Lower lobe of right lung (tissue), 2 donors: ENCODE results near the gene ELK4. TPM values are rescaled to one million over a fixed set of nuclear protein-coding genes. Genes with fewer than 3 reads are reported as not detected.
A peak's percentile ranks its signal among the peaks of the same experiment; 100 is the strongest.

Source experiments
- ATAC-seq, 2 donors: fragments of 200-7000 bp; cut with Tn5 transposase; one replicate each; pipeline ENCODE4 v1.9.1; 2020 to 2022; ENCODE audit warnings: mild to moderate bottlenecking in 2 of 2, moderate library complexity in 2 of 2
- DNase-seq: peaks from one replicate; pipeline ENCODE4 v3.0.0-alpha.2; 2020
- H3K27ac ChIP-seq: fragments of 200-600 bp; one replicate; pipeline ENCODE4 v1.8.0; 2022
- H3K27me3 ChIP-seq: fragments of 200-600 bp; one replicate; pipeline ENCODE4 v1.8.0; 2022; ENCODE audit warnings: low read depth
- H3K36me3 ChIP-seq: fragments of 200-600 bp; one replicate; pipeline ENCODE4 v1.8.0; 2022; ENCODE audit warnings: mild to moderate bottlenecking
- H3K4me1 ChIP-seq: fragments of 200-600 bp; one replicate; pipeline ENCODE4 v1.8.0; 2022
- H3K4me3 ChIP-seq: fragments of 200-600 bp; one replicate; pipeline ENCODE4 v1.8.0; 2022; ENCODE audit warnings: mild to moderate bottlenecking
- H3K9me3 ChIP-seq: fragments of 200-600 bp; one replicate; pipeline ENCODE4 v1.8.0; 2022
- CTCF ChIP-seq: fragments of 200-600 bp; IDR thresholded peaks from one replicate; pipeline ENCODE4 v1.8.0; 2022; ENCODE audit warnings: antibody characterized with exemption, mild to moderate bottlenecking
- intact Hi-C: fragments of 100-400 bp; cut with DNase I; formaldehyde crosslinking; loops from one replicate; pipeline ENCODE4 v1.11.0; 2022
- total RNA-seq: library from RNA; stranded (reverse); fragmentation: NEBNext Ultra II Directional; extraction: Animal tissue kit (Norgen Biotek cat#: 25700); gene quantifications from one replicate; pipeline ENCODE4 v1.2.1, GENCODE V29; 2021
- donor health status: DM: no; HTN: yes; CAD: no; lungs with severe emphysema.

The ELK4 gene
- total RNA-seq, 1 donor from 2014 or later = 62.8 TPM

- Histone ChIP-seq H3K36me3 (no peaks in the 10 kb centered on the region), H3K27ac (no peak overlapping the region), H3K4me1 (peaks cover 16% of the 10 kb centered on the region), H3K9me3 (no peaks in the 10 kb centered on the region), H3K27me3 (no peaks in the 10 kb centered on the region), H3K4me3 (no peak overlapping the region)
- no peak for ATAC-seq
- no peak for DNase-seq
- intact Hi-C loops = loop anchor here (10.0 kb wide), 1 partner anchor 61 kb away; no protein-coding TSS in a partner anchor
- no peak for TF ChIP-seq CTCF
Measured at GRCh38 chr1:205593967-205594366, 37.8 kb downstream of the ELK4 start.

- intact Hi-C loops = loop anchor here (10.0 kb wide), 1 partner anchor 61 kb away; no protein-coding TSS in a partner anchor
- Histone ChIP-seq H3K9me3 (no peaks in the 10 kb centered on the region), H3K4me1 (peaks cover 15% of the 10 kb centered on the region), H3K27me3 (no peaks in the 10 kb centered on the region), H3K4me3 (no peak overlapping the region), H3K36me3 (no peaks in the 10 kb centered on the region), H3K27ac (no peak overlapping the region)
- TF ChIP-seq CTCF = no peak
- ATAC-seq (no peak), DNase-seq (no peak)
Measured at GRCh38 chr1:205593532-205593931, 38.3 kb downstream of the ELK4 start.

GRCh38 chr1:205592443-205593003 lies 39.3 kb downstream of the ELK4 start:
- no peaks in the 10 kb centered on the region for H3K9me3 ChIP-seq
- peak overlapping the region; percentile 44 for H3K4me3 ChIP-seq
- no peak for TF ChIP-seq CTCF
- H3K27ac ChIP-seq = no peak overlapping the region
- H3K4me1 ChIP-seq = peaks cover 21% of the 10 kb centered on the region
- no peaks in the 10 kb centered on the region for H3K36me3 ChIP-seq
- intact Hi-C loops = loop anchor here (10.0 kb wide), 1 partner anchor 62 kb away; no protein-coding TSS in a partner anchor
- DNase-seq = no peak
- no peaks in the 10 kb centered on the region for H3K27me3 ChIP-seq
- ATAC-seq = no peak

DNA sequence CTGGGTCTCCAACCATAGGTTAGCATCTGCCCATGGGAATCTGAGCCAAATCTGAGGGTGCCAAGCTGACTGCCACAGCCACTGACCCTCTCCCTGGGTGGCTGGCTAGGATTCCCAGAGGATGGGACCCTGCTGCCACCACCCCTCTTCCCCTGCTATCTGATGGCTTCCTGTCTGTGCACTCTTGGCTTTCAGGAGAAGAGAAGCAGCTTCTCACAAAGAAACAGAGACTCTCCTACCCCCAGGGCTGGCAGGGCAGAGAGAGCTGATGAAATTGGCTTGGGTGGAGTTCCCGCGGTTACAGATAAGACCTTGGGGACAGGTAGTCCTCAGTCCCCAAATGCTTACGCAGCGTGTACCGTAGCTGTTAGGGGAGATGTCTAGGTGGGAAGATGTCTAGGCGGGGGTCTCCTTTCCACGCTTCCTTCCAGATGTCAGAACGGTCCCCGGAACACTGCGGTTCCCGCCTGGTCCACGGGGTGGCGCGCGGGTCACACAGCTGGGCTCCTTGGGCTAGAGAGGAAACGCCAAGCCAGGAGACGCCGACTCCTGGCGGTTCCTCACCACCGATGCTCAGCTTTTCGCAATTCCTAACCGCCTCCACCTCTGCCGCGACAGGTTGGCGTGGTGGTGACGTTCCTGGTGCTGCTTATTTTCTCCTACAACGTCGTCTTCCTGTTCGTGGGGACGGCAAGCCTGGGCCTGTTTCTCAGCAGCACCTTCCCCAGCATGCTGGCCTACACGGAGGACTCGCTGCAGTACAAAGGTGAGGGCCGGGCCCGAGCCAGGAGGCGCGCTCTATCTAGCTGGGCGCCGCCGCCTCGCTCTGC lies 40.1 kb downstream of the ELK4 start:
- H3K36me3 ChIP-seq = no peaks in the 10 kb centered on the region
- TF ChIP-seq CTCF = peak; percentile 99
- peak overlapping the region; percentile 44 for H3K4me3 ChIP-seq
- peak overlapping the region; percentile 56 for H3K27ac ChIP-seq
- intact Hi-C loops = loop anchor here (10.0 kb wide), 1 partner anchor 63 kb away; no protein-coding TSS in a partner anchor
- no peaks in the 10 kb centered on the region for H3K27me3 ChIP-seq
- no peaks in the 10 kb centered on the region for H3K9me3 ChIP-seq
- ATAC-seq (peak; percentile 95 to 96), DNase-seq (peak; percentile 89)
- H3K4me1 ChIP-seq = peaks cover 21% of the 10 kb centered on the region

DNA sequence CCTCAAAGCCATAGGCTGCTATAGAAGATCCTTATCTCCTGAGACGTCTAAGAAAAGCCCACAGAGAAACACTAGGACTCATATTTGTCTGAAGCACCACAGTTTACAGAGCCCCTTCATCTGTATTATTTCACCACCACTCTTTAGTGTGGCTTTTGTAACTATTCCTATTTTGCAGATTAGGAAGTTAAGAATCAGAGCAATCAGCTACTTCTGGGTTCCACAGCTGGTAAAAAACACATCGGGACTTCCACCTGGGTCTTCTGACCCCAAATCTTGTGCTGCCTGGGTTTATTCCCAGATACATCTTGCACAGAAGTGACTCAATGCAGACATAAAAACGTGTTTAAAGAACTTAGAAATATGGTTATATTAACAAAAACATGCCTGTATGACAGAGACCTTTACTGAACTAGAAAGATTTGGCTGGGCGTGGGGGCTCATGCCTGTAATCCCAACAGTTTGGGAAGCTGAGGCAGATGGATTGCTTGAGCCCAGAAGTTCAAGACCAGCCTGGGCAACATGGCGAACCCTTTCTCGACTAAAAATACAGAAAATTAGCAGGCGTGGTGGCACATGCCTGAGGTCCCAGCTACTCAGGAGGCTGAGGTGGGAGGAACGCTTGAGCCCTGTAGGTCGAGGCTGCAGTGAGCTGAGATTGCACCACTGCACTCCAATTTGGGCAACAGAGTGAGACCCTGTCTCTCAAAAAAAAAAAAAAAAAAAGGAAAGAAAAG lies 40.9 kb downstream of the ELK4 start:
- Histone ChIP-seq H3K27ac (no peak overlapping the region), H3K27me3 (no peaks in the 10 kb centered on the region), H3K9me3 (no peaks in the 10 kb centered on the region), H3K4me1 (peaks cover 21% of the 10 kb centered on the region), H3K4me3 (no peak overlapping the region), H3K36me3 (no peaks in the 10 kb centered on the region)
- no peak for TF ChIP-seq CTCF
- no peak for DNase-seq
- no peak for ATAC-seq
- intact Hi-C loops = loop anchor here (10.0 kb wide), 1 partner anchor 64 kb away; no protein-coding TSS in a partner anchor
